Breast epithelium (tissue), 3 donors: Measurements from ENCODE around the gene ZMAT5.

ENCODE experiments used
- CTCF ChIP-seq, 3 donors: fragments of 450-650 bp; IDR thresholded peaks; one replicate each; pipeline ENCODE4 v1.5.1; 2016 to 2017; ENCODE audit warnings: antibody characterized with exemption in 3 of 3, mild to moderate bottlenecking in 3 of 3, moderate library complexity in 3 of 3
- POLR2A ChIP-seq: fragments of 450-650 bp; IDR thresholded peaks from one replicate; pipeline ENCODE4 v1.6.1; 2016; ENCODE audit warnings: antibody characterized with exemption, mild to moderate bottlenecking, moderate library complexity

DNA sequence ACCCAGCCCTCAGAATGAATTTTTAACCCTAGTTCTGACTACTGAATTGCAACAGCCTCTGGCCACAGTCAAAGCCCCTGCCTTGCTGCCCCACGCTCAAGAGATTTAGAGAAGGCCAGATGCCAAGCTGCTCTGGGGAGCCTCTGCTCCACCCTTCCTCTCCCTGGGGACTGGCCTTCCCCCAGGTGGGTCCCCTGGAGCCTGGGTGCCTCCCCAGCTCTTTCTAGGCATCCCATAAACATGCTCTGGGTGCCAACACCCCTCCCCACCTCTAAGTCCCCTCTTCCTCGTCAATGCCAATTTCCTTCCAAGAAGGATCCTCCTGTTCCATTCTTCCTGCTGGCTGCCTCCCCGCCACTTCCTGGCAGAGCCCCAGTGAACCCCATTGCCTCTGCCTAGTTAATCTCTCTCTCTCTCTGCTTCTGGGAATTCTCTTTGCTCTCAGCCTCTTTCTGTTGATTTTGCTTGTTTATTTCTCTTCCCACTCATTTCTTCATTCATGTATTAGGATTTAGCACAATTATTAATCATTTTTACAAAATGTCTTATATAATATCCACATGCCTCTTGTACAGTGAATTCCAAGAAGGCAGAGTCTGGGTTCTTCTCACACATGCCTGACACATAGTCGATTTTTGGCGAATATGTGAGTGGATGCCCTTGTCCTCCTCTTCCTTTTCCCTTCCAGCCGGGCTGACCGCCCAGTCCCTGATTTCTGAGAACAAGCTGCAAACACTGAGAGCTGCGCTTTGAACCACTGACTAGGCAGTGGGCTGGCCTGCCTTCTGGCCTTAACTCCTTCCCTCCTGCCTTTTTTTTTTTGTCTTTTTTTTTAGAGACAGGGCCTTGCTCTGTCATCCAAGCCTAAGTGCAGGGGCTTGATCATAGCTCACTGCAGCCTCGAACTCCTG lies 17.9 kb upstream of the ZMAT5 start:
- TF ChIP-seq CTCF (IDR thresholded peaks at IDR 0.05) (no peak), POLR2A (no peak)
